Astrocyte (in vitro differentiated cells and primary cell): Measurements from ENCODE around the gene CHD6. TPM values are rescaled to one million over a fixed set of nuclear protein-coding genes. Genes with fewer than 3 reads are reported as not detected.

Experiments
- DNase-seq: peaks from one replicate; pipeline ENCODE4 v3.0.0-alpha.2; 2010; ENCODE audit warnings: low read depth
- FAIRE-seq: peaks from 2 replicates; lab custom pipeline; 2011; peaks lifted over from hg19 to GRCh38; lab: Jason Lieb, UNC
- H2AFZ ChIP-seq: 2 replicates; pipeline ENCODE4 v1.6.0; 2012; ENCODE audit warnings: low read depth, low read length, inconsistent platforms
- H3K27ac ChIP-seq: 2 replicates; pipeline ENCODE4 v1.5.1; 2011; ENCODE audit warnings: low read depth, low read length, inconsistent platforms
- H3K27me3 ChIP-seq: 2 replicates; pipeline ENCODE4 v1.6.0; 2011; ENCODE audit warnings: low read length, inconsistent platforms; ENCODE audit not compliant: insufficient read depth
- H3K36me3 ChIP-seq: 2 replicates; pipeline ENCODE4 v1.5.1; 2011; ENCODE audit warnings: low read length, inconsistent platforms; ENCODE audit not compliant: insufficient read depth
- H3K4me1 ChIP-seq: 2 replicates; pipeline ENCODE4 v1.5.1; 2011; ENCODE audit warnings: low read length, inconsistent platforms; ENCODE audit not compliant: insufficient read depth
- H3K4me2 ChIP-seq: 2 replicates; pipeline ENCODE4 v1.6.0; 2012; ENCODE audit warnings: low read length, inconsistent platforms
- H3K4me3 ChIP-seq: 2 replicates; pipeline ENCODE4 v1.5.1; 2011; ENCODE audit warnings: low read depth, mild to moderate bottlenecking, low read length, inconsistent platforms; ENCODE audit not compliant: insufficient read depth
- H3K79me2 ChIP-seq: 2 replicates; pipeline ENCODE4 v1.6.0; 2012; ENCODE audit warnings: mild to moderate bottlenecking, low read length, inconsistent platforms; ENCODE audit not compliant: insufficient read depth
- H3K9ac ChIP-seq: 2 replicates; pipeline ENCODE4 v1.6.0; 2012; ENCODE audit warnings: mild to moderate bottlenecking, low read length, inconsistent platforms
- H3K9me3 ChIP-seq: 2 replicates; pipeline ENCODE4 v1.5.1; 2012; ENCODE audit warnings: low read depth, mild to moderate bottlenecking, low read length, inconsistent platforms; ENCODE audit not compliant: insufficient read depth
- H4K20me1 ChIP-seq: 2 replicates; pipeline ENCODE4 v1.6.0; 2012; ENCODE audit warnings: low read length, inconsistent platforms; ENCODE audit not compliant: insufficient read depth
- H3K27ac Mint-ChIP-seq: one replicate; pipeline ENCODE4 v1.8.0; 2021; ENCODE audit warnings: mild to moderate bottlenecking, mixed read lengths; ENCODE audit not compliant: unreplicated experiment
- H3K27me3 Mint-ChIP-seq: one replicate; pipeline ENCODE4 v1.8.0; 2021; ENCODE audit warnings: low read depth, mixed read lengths; ENCODE audit not compliant: unreplicated experiment
- H3K36me3 Mint-ChIP-seq: one replicate; pipeline ENCODE4 v1.8.0; 2021; ENCODE audit warnings: low read depth, mixed read lengths; ENCODE audit not compliant: unreplicated experiment
- H3K4me1 Mint-ChIP-seq: one replicate; pipeline ENCODE4 v1.8.0; 2021; ENCODE audit warnings: low read depth, mixed read lengths; ENCODE audit not compliant: unreplicated experiment
- H3K4me3 Mint-ChIP-seq: one replicate; pipeline ENCODE4 v1.8.0; 2021; ENCODE audit warnings: mild to moderate bottlenecking, moderate library complexity, mixed read lengths; ENCODE audit not compliant: unreplicated experiment
- H3K9me3 Mint-ChIP-seq: one replicate; pipeline ENCODE4 v1.8.0; 2021; ENCODE audit warnings: mild to moderate bottlenecking, mixed read lengths; ENCODE audit not compliant: unreplicated experiment
- CTCF ChIP-seq: IDR thresholded peaks from 2 replicates; pipeline ENCODE4 v1.5.1; 2011; ENCODE audit warnings: low read depth, mild to moderate bottlenecking, inconsistent platforms, low read length, moderate library complexity; ENCODE audit not compliant: insufficient read depth
- EZH2 ChIP-seq: IDR thresholded peaks from 2 replicates; pipeline ENCODE4 v1.6.1; 2012; ENCODE audit warnings: mild to moderate bottlenecking, low read length, inconsistent platforms; ENCODE audit not compliant: insufficient read depth
- total RNA-seq: library from RNA; stranded (reverse); gene quantifications from 2 replicates; pipeline ENCODE4 v1.2.1, GENCODE V29; 2021

Gene CHD6
- total RNA-seq, 1 donor from 2014 or later, result 44.7 TPM

GRCh38 chr20:41405436-41405835 is 212.7 kb downstream of the CHD6 start:
- no peaks in the 10 kb centered on the region for H3K9me3 Mint-ChIP-seq
- DNase-seq, result no peak
- no peak overlapping the region for H2AFZ ChIP-seq
- no peak overlapping the region for H3K27ac ChIP-seq
- peaks cover 26% of the 10 kb centered on the region for H3K36me3 ChIP-seq
- TF ChIP-seq EZH2, result no peak
- TF ChIP-seq CTCF, result no peak
- H3K36me3 Mint-ChIP-seq, result peaks cover 8% of the 10 kb centered on the region
- no peaks in the 10 kb centered on the region for H3K27me3 Mint-ChIP-seq
- H3K4me3 Mint-ChIP-seq, result no peak overlapping the region
- no peak overlapping the region for H3K4me3 ChIP-seq
- H3K9me3 ChIP-seq, result no peaks in the 10 kb centered on the region
- H3K4me2 ChIP-seq, result no peak overlapping the region
- no peaks in the 10 kb centered on the region for H3K27me3 ChIP-seq
- H3K27ac Mint-ChIP-seq, result no peak overlapping the region
- H4K20me1 ChIP-seq, result peaks cover 9% of the 10 kb centered on the region
- no peak for FAIRE-seq
- H3K9ac ChIP-seq, result no peak overlapping the region
- H3K4me1 ChIP-seq, result no peaks in the 10 kb centered on the region
- no peaks in the 10 kb centered on the region for H3K79me2 ChIP-seq
- H3K4me1 Mint-ChIP-seq, result no peaks in the 10 kb centered on the region

- Histone ChIP-seq H3K4me1 (no peaks in the 10 kb centered on the region), H3K9ac (no peak overlapping the region), H3K36me3 (peaks cover 20% of the 10 kb centered on the region), H3K4me3 (no peak overlapping the region), H3K27ac (no peak overlapping the region), H2AFZ (no peak overlapping the region), H3K9me3 (no peaks in the 10 kb centered on the region), H3K27me3 (no peaks in the 10 kb centered on the region), H3K79me2 (no peaks in the 10 kb centered on the region), H4K20me1 (peaks cover 4% of the 10 kb centered on the region), H3K4me2 (no peak overlapping the region)
- TF ChIP-seq EZH2, result no peak
- no peak for TF ChIP-seq CTCF
- no peaks in the 10 kb centered on the region for H3K9me3 Mint-ChIP-seq
- H3K4me3 Mint-ChIP-seq, result no peak overlapping the region
- no peak overlapping the region for H3K27ac Mint-ChIP-seq
- DNase-seq (no peak), FAIRE-seq (no peak)
- H3K4me1 Mint-ChIP-seq, result no peaks in the 10 kb centered on the region
- H3K36me3 Mint-ChIP-seq, result peaks cover 5% of the 10 kb centered on the region
- H3K27me3 Mint-ChIP-seq, result no peaks in the 10 kb centered on the region
These were observed 214.6 kb downstream of the CHD6 start for GRCh38 chr20:41403604-41404003.

- H3K36me3 Mint-ChIP-seq, result no peaks in the 10 kb centered on the region
- no peaks in the 10 kb centered on the region for H3K27me3 Mint-ChIP-seq
- Histone ChIP-seq H3K27me3 (no peaks in the 10 kb centered on the region), H3K4me2 (no peak overlapping the region), H3K36me3 (peaks cover 3% of the 10 kb centered on the region), H3K4me1 (no peaks in the 10 kb centered on the region), H2AFZ (no peak overlapping the region), H3K4me3 (no peak overlapping the region), H3K27ac (no peak overlapping the region), H3K9ac (no peak overlapping the region), H3K79me2 (no peaks in the 10 kb centered on the region), H3K9me3 (no peaks in the 10 kb centered on the region), H4K20me1 (no peaks in the 10 kb centered on the region)
- FAIRE-seq, result no peak
- H3K4me3 Mint-ChIP-seq, result no peak overlapping the region
- DNase-seq, result no peak
- no peak for TF ChIP-seq CTCF
- no peak for TF ChIP-seq EZH2
- H3K4me1 Mint-ChIP-seq, result no peaks in the 10 kb centered on the region
- no peak overlapping the region for H3K27ac Mint-ChIP-seq
- H3K9me3 Mint-ChIP-seq, result no peaks in the 10 kb centered on the region
These were observed 219.8 kb downstream of the CHD6 start for GRCh38 chr20:41398408-41398807.
